ENCODE measurements around the gene HSF5.

The HSF5 gene

DNA sequence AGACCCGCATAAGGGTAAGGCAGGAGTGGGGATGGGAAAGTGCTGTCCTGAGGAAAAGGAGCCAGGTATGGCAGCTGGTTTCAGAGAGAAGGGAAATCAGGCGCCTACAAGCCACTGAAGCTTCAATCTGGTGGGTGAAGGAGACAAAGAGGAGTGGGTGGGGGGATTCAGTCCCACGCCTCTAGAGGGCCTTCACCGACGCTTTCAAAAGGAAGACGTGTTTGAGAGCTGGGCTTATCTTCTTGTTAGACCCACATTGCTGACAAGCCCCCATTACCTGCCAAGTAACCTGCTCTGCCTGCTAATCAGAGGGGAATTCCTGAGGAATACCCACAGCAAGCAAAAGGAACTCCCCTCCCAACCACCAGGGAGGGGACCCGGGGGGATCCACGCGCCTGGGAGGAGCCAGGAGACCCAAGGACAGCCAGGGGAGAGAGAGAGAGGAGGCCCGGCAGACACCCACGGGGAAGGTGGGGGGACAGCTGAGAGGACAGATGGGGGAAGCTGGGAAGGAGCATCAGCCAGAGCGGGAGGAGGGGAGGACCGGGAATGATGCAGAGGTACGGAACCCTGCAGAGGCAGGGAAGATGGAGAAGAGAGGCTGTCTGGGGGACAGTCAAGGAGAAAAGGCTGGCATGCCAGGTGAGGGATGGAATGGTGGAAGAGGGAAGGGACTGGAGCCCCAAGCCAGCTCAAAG, 25.2 kb upstream of the HSF5 start:
- Histone ChIP-seq H3K4me2 (ENCODE audit: low read length, poor library complexity, severe bottlenecking) (peak overlapping the region; percentile 86), H2AK5ac (ENCODE audit: low read length, severe bottlenecking) (no peak overlapping the region), H3K4ac (ENCODE audit: low read depth in 1 of 2, low read length in 2 of 2) (no peak overlapping the region), H3K36me3 (ENCODE audit: control insufficient read depth in 1 of 2, insufficient read depth in 2 of 2, low read depth in 1 of 2, low read length in 2 of 2) (peaks cover 30 to 40% of the 10 kb centered on the region in 2 experiments), H3K9me3 (ENCODE audit: control insufficient read depth, low read length) (no peaks in the 10 kb centered on the region), H3K79me1 (replicated peaks; ENCODE audit: low read length, poor library complexity, severe bottlenecking) (peaks cover 35% of the 10 kb centered on the region), H3K27ac (ENCODE audit: low read length, poor library complexity, severe bottlenecking) (no peak overlapping the region), H2BK15ac (ENCODE audit: low read depth, poor library complexity, severe bottlenecking) (no peak overlapping the region), H2BK5ac (ENCODE audit: low read depth, low read length, poor library complexity, severe bottlenecking) (no peak overlapping the region), H3K27me3 (ENCODE audit: control insufficient read depth in 1 of 2, insufficient read depth in 1 of 2, low read length in 2 of 2) (no peaks in the 10 kb centered on the region), H3K23ac (ENCODE audit: low read length in 2 of 2) (no peak overlapping the region), H4K8ac (ENCODE audit: low read length) (no peak overlapping the region), H3K4me3 (ENCODE audit: insufficient read depth in 1 of 2, low read depth in 1 of 2, low read length in 2 of 2) (peak overlapping the region; percentile 78 to 85), H3K18ac (ENCODE audit: low read depth in 1 of 2, low read length in 2 of 2) (no peak overlapping the region), H3K4me1 (ENCODE audit: control insufficient read depth, insufficient read depth, low read depth, low read length) (peaks cover 18% of the 10 kb centered on the region), H2BK120ac (ENCODE audit: low read depth, low read length) (no peak overlapping the region), H2BK12ac (ENCODE audit: low read length in 2 of 2) (peak overlapping the region in 1 of 2 experiments; percentile 15), H4K91ac (ENCODE audit: low read length) (no peak overlapping the region), H3K14ac (ENCODE audit: low read length in 2 of 2) (no peak overlapping the region), H2AFZ (ENCODE audit: low read depth, low read length) (no peak overlapping the region), H3K9ac (ENCODE audit: low read length) (peak overlapping the region; percentile 85)
- DNase-seq: no peak
- WGBS: 46% methylated on average over 11 of the region's 14 CpGs

GRCh38 chr17:58510075-58510474, 21.9 kb upstream of the HSF5 start:
- Histone ChIP-seq H3K4me1 (ENCODE audit: control insufficient read depth, insufficient read depth, low read depth, low read length) (peaks cover 16% of the 10 kb centered on the region), H3K4me3 (ENCODE audit: insufficient read depth in 1 of 2, low read depth in 1 of 2, low read length in 2 of 2) (no peak overlapping the region), H3K27ac (ENCODE audit: low read length, poor library complexity, severe bottlenecking) (no peak overlapping the region), H3K14ac (ENCODE audit: low read length in 2 of 2) (no peak overlapping the region), H2BK12ac (ENCODE audit: low read length in 2 of 2) (no peak overlapping the region), H2AK5ac (ENCODE audit: low read length, severe bottlenecking) (no peak overlapping the region), H4K8ac (ENCODE audit: low read length) (no peak overlapping the region), H3K36me3 (ENCODE audit: control insufficient read depth in 1 of 2, insufficient read depth in 2 of 2, low read depth in 1 of 2, low read length in 2 of 2) (peaks cover 57 to 74% of the 10 kb centered on the region in 2 experiments), H2BK120ac (ENCODE audit: low read depth, low read length) (no peak overlapping the region), H3K4me2 (ENCODE audit: low read length, poor library complexity, severe bottlenecking) (no peak overlapping the region), H2AFZ (ENCODE audit: low read depth, low read length) (no peak overlapping the region), H3K9me3 (ENCODE audit: control insufficient read depth, low read length) (no peaks in the 10 kb centered on the region), H3K18ac (ENCODE audit: low read depth in 1 of 2, low read length in 2 of 2) (no peak overlapping the region), H3K9ac (ENCODE audit: low read length) (no peak overlapping the region), H2BK15ac (ENCODE audit: low read depth, poor library complexity, severe bottlenecking) (no peak overlapping the region), H3K27me3 (ENCODE audit: control insufficient read depth in 1 of 2, insufficient read depth in 1 of 2, low read length in 2 of 2) (no peaks in the 10 kb centered on the region), H2BK5ac (ENCODE audit: low read depth, low read length, poor library complexity, severe bottlenecking) (no peak overlapping the region), H3K23ac (ENCODE audit: low read length in 2 of 2) (no peak overlapping the region), H3K79me1 (replicated peaks; ENCODE audit: low read length, poor library complexity, severe bottlenecking) (peaks cover 44% of the 10 kb centered on the region), H4K91ac (ENCODE audit: low read length) (no peak overlapping the region), H3K4ac (ENCODE audit: low read depth in 1 of 2, low read length in 2 of 2) (no peak overlapping the region)
- WGBS: 97% methylated on average over 5 of the region's 5 CpGs
- DNase-seq: no peak

DNA sequence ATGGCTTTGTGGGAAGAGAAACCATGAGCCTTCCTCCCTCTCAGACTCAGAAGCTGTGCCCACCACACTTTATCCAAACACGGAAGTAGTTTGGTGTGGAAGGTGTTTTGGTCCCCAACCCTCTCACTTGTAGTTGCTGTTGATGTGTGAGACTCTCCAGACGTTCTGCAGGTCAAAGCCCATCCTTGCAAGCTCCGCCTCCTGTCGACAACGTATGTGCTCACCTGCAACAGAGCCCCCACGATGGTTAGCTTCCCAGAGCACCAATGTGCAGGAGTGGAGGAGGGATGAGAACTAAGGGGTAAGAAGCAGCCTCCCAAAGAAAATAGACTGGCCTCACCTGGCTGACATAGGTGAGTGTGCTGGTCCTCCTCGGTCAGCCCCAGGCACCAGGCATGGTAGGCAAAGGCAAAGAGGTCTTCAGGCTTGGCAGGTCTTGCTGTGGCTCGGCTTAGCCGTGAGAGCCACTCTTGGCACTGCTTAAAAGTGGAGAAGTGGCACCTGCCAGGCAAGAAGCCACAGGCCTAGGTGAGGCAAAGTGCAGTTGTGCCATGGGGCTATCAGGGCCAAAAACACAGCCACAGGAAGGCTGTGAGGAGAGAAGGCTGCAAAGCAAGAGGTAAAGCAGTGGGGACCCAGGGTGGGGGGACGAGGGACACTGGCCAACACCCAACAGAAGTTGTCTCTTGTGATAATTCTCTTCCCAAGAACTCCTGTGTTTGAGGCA, 20.3 kb upstream of the HSF5 start:
- Histone ChIP-seq H3K27ac (ENCODE audit: low read length, poor library complexity, severe bottlenecking) (no peak overlapping the region), H2BK5ac (ENCODE audit: low read depth, low read length, poor library complexity, severe bottlenecking) (no peak overlapping the region), H2BK120ac (ENCODE audit: low read depth, low read length) (no peak overlapping the region), H3K36me3 (ENCODE audit: control insufficient read depth in 1 of 2, insufficient read depth in 2 of 2, low read depth in 1 of 2, low read length in 2 of 2) (peaks cover 72 to 89% of the 10 kb centered on the region in 2 experiments), H4K8ac (ENCODE audit: low read length) (no peak overlapping the region), H3K27me3 (ENCODE audit: control insufficient read depth in 1 of 2, insufficient read depth in 1 of 2, low read length in 2 of 2) (no peaks in the 10 kb centered on the region), H3K4ac (ENCODE audit: low read depth in 1 of 2, low read length in 2 of 2) (no peak overlapping the region), H3K14ac (ENCODE audit: low read length in 2 of 2) (no peak overlapping the region), H3K79me1 (replicated peaks; ENCODE audit: low read length, poor library complexity, severe bottlenecking) (peaks cover 46% of the 10 kb centered on the region), H3K18ac (ENCODE audit: low read depth in 1 of 2, low read length in 2 of 2) (no peak overlapping the region), H3K4me2 (ENCODE audit: low read length, poor library complexity, severe bottlenecking) (no peak overlapping the region), H2AK5ac (ENCODE audit: low read length, severe bottlenecking) (no peak overlapping the region), H2AFZ (ENCODE audit: low read depth, low read length) (no peak overlapping the region), H3K23ac (ENCODE audit: low read length in 2 of 2) (no peak overlapping the region), H4K91ac (ENCODE audit: low read length) (no peak overlapping the region), H3K9ac (ENCODE audit: low read length) (no peak overlapping the region), H3K9me3 (ENCODE audit: control insufficient read depth, low read length) (no peaks in the 10 kb centered on the region), H2BK12ac (ENCODE audit: low read length in 2 of 2) (no peak overlapping the region), H3K4me3 (ENCODE audit: insufficient read depth in 1 of 2, low read depth in 1 of 2, low read length in 2 of 2) (no peak overlapping the region), H2BK15ac (ENCODE audit: low read depth, poor library complexity, severe bottlenecking) (no peak overlapping the region), H3K4me1 (ENCODE audit: control insufficient read depth, insufficient read depth, low read depth, low read length) (peaks cover 9% of the 10 kb centered on the region)
- DNase-seq: no peak
- WGBS: 94% methylated on average over 10 of the region's 10 CpGs

DNA sequence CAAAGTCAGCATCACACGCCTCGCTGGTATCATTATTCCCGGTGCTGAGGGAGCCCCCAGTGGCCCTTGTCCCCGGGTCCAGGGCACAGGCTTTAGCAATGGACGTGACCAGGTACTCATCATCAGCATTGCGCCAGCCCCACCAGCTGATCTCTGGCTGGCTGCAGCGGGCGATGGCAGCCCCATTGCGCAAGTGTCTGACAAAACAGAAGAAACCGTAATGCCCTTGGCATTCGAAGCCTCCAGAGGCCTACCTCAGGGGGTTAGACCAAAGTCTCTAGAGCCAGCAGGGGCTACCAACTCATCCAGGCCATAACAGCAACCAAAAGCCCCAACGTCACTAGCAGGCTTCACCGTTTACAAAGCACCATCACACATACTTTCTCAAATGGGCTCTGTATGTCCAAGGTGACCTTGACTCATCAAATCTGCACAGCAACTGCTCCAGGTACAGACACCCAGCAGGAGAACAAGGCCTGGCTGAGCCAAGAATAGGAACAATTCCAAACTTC, 19.0 kb upstream of the HSF5 start:
- no peak overlapping the region for H3K4me2 ChIP-seq (ENCODE audit: low read length, poor library complexity, severe bottlenecking)
- no peak overlapping the region for H2BK15ac ChIP-seq (ENCODE audit: low read depth, poor library complexity, severe bottlenecking)
- no peak overlapping the region for H3K4ac ChIP-seq (ENCODE audit: low read depth in 1 of 2, low read length in 2 of 2)
- H4K91ac ChIP-seq (ENCODE audit: low read length): no peak overlapping the region
- no peak overlapping the region for H2BK12ac ChIP-seq (ENCODE audit: low read length in 2 of 2)
- H3K23ac ChIP-seq (ENCODE audit: low read length in 2 of 2): no peak overlapping the region
- H3K27ac ChIP-seq (ENCODE audit: low read length, poor library complexity, severe bottlenecking): no peak overlapping the region
- no peak overlapping the region for H2AFZ ChIP-seq (ENCODE audit: low read depth, low read length)
- peaks cover 36% of the 10 kb centered on the region for H3K79me1 ChIP-seq (replicated peaks; ENCODE audit: low read length, poor library complexity, severe bottlenecking)
- WGBS: 94% methylated on average over 13 of the region's 13 CpGs
- H2AK5ac ChIP-seq (ENCODE audit: low read length, severe bottlenecking): no peak overlapping the region
- H4K8ac ChIP-seq (ENCODE audit: low read length): no peak overlapping the region
- peaks cover 70 to 97% of the 10 kb centered on the region in 2 experiments for H3K36me3 ChIP-seq (ENCODE audit: control insufficient read depth in 1 of 2, insufficient read depth in 2 of 2, low read depth in 1 of 2, low read length in 2 of 2)
- H3K18ac ChIP-seq (ENCODE audit: low read depth in 1 of 2, low read length in 2 of 2): no peak overlapping the region
- H2BK5ac ChIP-seq (ENCODE audit: low read depth, low read length, poor library complexity, severe bottlenecking): no peak overlapping the region
- no peaks in the 10 kb centered on the region for H3K9me3 ChIP-seq (ENCODE audit: control insufficient read depth, low read length)
- no peak overlapping the region for H3K4me3 ChIP-seq (ENCODE audit: insufficient read depth in 1 of 2, low read depth in 1 of 2, low read length in 2 of 2)
- no peak for DNase-seq
- no peak overlapping the region for H2BK120ac ChIP-seq (ENCODE audit: low read depth, low read length)
- H3K4me1 ChIP-seq (ENCODE audit: control insufficient read depth, insufficient read depth, low read depth, low read length): peaks cover 5% of the 10 kb centered on the region
- H3K14ac ChIP-seq (ENCODE audit: low read length in 2 of 2): no peak overlapping the region
- H3K9ac ChIP-seq (ENCODE audit: low read length): no peak overlapping the region
- H3K27me3 ChIP-seq (ENCODE audit: control insufficient read depth in 1 of 2, insufficient read depth in 1 of 2, low read length in 2 of 2): no peaks in the 10 kb centered on the region
